Panc1 (cell line): Measurements from ENCODE around the gene PAX1. TPM values are rescaled to one million over a fixed set of nuclear protein-coding genes. Genes with fewer than 3 reads are reported as not detected.

Experiments used
- ATAC-seq: fragments of 200-7000 bp; cut with Tn5 transposase; 2 replicates; pipeline ENCODE4 v1.9.1; 2020; ENCODE audit warnings: mild to moderate bottlenecking, moderate library complexity
- BruUV-seq: library from RNA; stranded (reverse); fragments of 400-500 nt; replicated peaks from 2 replicates; lab custom pipeline; 2021; lab: Mats Ljungman, UMichigan
- CTCF ChIA-PET: fragments of 300-600 bp; sonication (Branson Sonifier 250); formaldehyde crosslinking; loops from one replicate; lab custom pipeline; 2022; ENCODE audit warnings: antibody characterized with exemption; lab: Charles Lee
- POLR2A ChIA-PET: fragments of 300-600 bp; sonication (Branson Sonifier 250); formaldehyde crosslinking; loops from one replicate; lab custom pipeline; 2022; ENCODE audit warnings: antibody characterized with exemption; lab: Charles Lee
- DNase-seq: peaks from one replicate; pipeline ENCODE4 v3.0.0-alpha.2; 2010; ENCODE audit warnings: low read depth, low spot score
- H3K27ac ChIP-seq: 2 replicates; pipeline ENCODE4 v1.5.1; 2011; ENCODE audit warnings: mild to moderate bottlenecking, low read length, inconsistent platforms
- H3K27me3 ChIP-seq: fragments of 200-500 bp; sonication (Bioruptor generic); 2 replicates; pipeline ENCODE4 v1.6.0; 2014; ENCODE audit warnings: low read length, inconsistent platforms; ENCODE audit not compliant: control insufficient read depth, insufficient read depth
- H3K36me3 ChIP-seq: fragments of 200-500 bp; sonication (Bioruptor generic); 2 replicates; pipeline ENCODE4 v1.5.1; 2014; ENCODE audit warnings: inconsistent platforms, mild to moderate bottlenecking, low read length, moderate library complexity; ENCODE audit not compliant: control insufficient read depth, insufficient read depth
- H3K4me1 ChIP-seq: 2 replicates; pipeline ENCODE4 v1.5.1; 2011; ENCODE audit warnings: inconsistent platforms, mild to moderate bottlenecking, low read length, moderate library complexity; ENCODE audit not compliant: control insufficient read depth, insufficient read depth
- H3K4me3 ChIP-seq, 2 experiments: 2 replicates each; pipeline ENCODE4 v1.5.1; 2011 to 2012; ENCODE audit warnings: low read depth in 2 of 2, low read length in 2 of 2, mild to moderate bottlenecking in 2 of 2, inconsistent platforms in 1 of 2, moderate library complexity in 1 of 2
- H3K9me3 ChIP-seq: fragments of 200-500 bp; sonication (Bioruptor generic); 2 replicates; pipeline ENCODE4 v1.5.1; 2014; ENCODE audit warnings: low read depth, mild to moderate bottlenecking, inconsistent platforms, low read length, moderate library complexity; ENCODE audit not compliant: control insufficient read depth, insufficient read depth
- CTCF ChIP-seq: fragments of 450-650 bp; IDR thresholded peaks from 2 replicates; pipeline ENCODE4 v1.5.1; 2017; ENCODE audit warnings: mild to moderate bottlenecking
- POLR2AphosphoS5 ChIP-seq: IDR thresholded peaks from 2 replicates; pipeline ENCODE4 v1.6.1; 2012; ENCODE audit warnings: mild to moderate bottlenecking, low read depth, low read length, moderate library complexity
- REST ChIP-seq, 2 experiments: IDR thresholded peaks; 2 replicates each; pipeline ENCODE4 v1.6.1; 2011 to 2012; ENCODE audit warnings: low read depth in 2 of 2, control low read depth in 1 of 2, low read length in 1 of 2, mild to moderate bottlenecking in 1 of 2, moderate library complexity in 1 of 2; ENCODE audit not compliant: insufficient read depth in 1 of 2
- SIN3A ChIP-seq: IDR thresholded peaks from 2 replicates; pipeline ENCODE4 v1.6.1; 2012; ENCODE audit warnings: low read depth, mild to moderate bottlenecking, low read length, moderate library complexity, borderline replicate concordance; ENCODE audit not compliant: insufficient read depth
- TCF7L2 ChIP-seq: IDR thresholded peaks from 2 replicates; pipeline ENCODE4 v1.6.1; 2011; ENCODE audit warnings: mild to moderate bottlenecking, low read depth, low read length, inconsistent platforms
- in situ Hi-C: cut with HindIII; loops from 2 replicates; pipeline ENCODE4 v1.10.0; 2016; ENCODE audit warnings: low sequenced_read_pairs, low pct_unique_long_range_greater_than_20kb
- intact Hi-C: fragments of 100-400 bp; cut with micrococcal nuclease; formaldehyde crosslinking; loops from one replicate; pipeline ENCODE4 v1.10.0; 2022; ENCODE audit not compliant: unreplicated experiment
- total RNA-seq: library from RNA; stranded (reverse); gene quantifications from one replicate; pipeline ENCODE4 v1.2.1, GENCODE V29; 2021; ENCODE audit not compliant: unreplicated experiment

The PAX1 gene
- total RNA-seq, 1 experiment from 2014 or later = not detected

DNA sequence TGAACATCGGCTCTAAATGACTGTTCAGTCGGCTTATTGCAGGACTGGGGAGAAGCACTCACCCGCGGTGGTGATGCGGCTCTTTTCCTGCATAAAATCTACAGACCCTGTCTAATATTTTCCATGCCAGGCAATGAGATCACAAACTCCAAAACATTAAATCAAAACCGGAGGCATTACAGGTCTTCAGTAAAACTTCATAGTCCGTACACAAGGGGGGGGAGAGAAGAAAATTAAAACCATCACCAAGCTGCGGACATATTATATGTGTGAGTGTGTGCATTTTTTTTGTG lies 6.3 kb upstream of the PAX1 start:
- POLR2A ChIA-PET = no interaction called here

DNA sequence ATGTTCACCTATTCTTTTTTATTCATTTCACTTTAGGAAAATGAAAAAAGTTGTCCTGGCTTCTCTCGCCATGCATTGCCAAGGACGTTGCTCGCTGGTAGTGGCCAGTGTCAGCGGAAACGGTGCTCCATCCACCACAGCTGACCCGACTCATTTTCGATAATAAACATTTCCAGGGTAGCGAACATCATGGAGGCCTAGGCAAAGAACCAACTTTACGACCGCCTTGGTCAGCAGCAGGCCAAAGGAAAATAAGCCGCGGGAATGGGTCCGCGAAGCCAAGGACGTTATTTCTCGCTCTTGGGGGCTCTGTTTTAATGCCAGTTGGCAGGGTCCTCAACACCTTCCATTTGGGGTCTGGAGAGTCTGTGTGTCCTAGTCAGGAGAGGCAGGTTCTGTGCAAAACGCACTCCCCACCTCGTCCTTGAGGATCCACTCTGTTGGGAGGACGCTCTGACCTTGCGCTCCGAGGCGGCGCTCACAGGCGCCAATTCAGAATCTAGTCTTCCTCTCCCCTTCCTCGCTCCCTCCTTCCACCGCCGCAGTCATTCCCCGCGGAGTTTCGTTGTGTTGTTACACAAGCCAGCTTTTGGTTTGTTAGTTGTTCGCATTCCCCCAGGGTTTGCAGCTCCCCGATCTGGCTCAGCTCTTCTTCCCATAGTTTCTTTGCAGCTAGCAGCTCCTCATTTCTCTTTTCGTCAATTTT lies 4.1 kb upstream of the PAX1 start:
- CTCF ChIA-PET = interaction anchor here (0.6 kb wide), 1 partner anchor 611 kb away, joined by 17 read pairs; no protein-coding TSS in a partner anchor
- no peaks in the 10 kb centered on the region for H3K9me3 ChIP-seq
- BruUV-seq = no TSS peak
- no peak for DNase-seq
- no peak overlapping the region for H3K27ac ChIP-seq
- H3K4me3 ChIP-seq = no peak overlapping the region
- intact Hi-C loops = no loop called here
- POLR2A ChIA-PET = no interaction called here
- H3K4me1 ChIP-seq = no peaks in the 10 kb centered on the region
- in situ Hi-C loops = no loop called here
- no peaks in the 10 kb centered on the region for H3K36me3 ChIP-seq
- H3K27me3 ChIP-seq = peaks cover 8% of the 10 kb centered on the region
- ATAC-seq = no peak
- TF ChIP-seq CTCF = no peak

More for the DNA sequence above, 6.3 kb upstream of the PAX1 start:
- Histone ChIP-seq H3K4me1 (no peaks in the 10 kb centered on the region), H3K9me3 (no peaks in the 10 kb centered on the region), H3K4me3 (no peak overlapping the region), H3K27me3 (peaks cover 8% of the 10 kb centered on the region), H3K36me3 (no peaks in the 10 kb centered on the region), H3K27ac (no peak overlapping the region)
- in situ Hi-C loops = no loop called here
- TF ChIP-seq REST (IDR thresholded peaks at IDR 0.05; ENCODE audit: insufficient read depth in 1 of 2, low read depth in 2 of 2, low read length in 1 of 2) (no peak), TCF7L2 (no peak), POLR2AphosphoS5 (no peak), CTCF (no peak), SIN3A (no peak)
- DNase-seq (no peak), ATAC-seq (no peak)
- CTCF ChIA-PET = no interaction called here
- intact Hi-C loops = no loop called here
- no TSS peak for BruUV-seq
